ENCODE measurements around the gene FHAD1.
"Not testable (repeated sequence)": the region's sequence is repeated elsewhere in the genome, so short reads cannot be mapped to it uniquely, and the experiment has no call there.

FHAD1 gene

DNA sequence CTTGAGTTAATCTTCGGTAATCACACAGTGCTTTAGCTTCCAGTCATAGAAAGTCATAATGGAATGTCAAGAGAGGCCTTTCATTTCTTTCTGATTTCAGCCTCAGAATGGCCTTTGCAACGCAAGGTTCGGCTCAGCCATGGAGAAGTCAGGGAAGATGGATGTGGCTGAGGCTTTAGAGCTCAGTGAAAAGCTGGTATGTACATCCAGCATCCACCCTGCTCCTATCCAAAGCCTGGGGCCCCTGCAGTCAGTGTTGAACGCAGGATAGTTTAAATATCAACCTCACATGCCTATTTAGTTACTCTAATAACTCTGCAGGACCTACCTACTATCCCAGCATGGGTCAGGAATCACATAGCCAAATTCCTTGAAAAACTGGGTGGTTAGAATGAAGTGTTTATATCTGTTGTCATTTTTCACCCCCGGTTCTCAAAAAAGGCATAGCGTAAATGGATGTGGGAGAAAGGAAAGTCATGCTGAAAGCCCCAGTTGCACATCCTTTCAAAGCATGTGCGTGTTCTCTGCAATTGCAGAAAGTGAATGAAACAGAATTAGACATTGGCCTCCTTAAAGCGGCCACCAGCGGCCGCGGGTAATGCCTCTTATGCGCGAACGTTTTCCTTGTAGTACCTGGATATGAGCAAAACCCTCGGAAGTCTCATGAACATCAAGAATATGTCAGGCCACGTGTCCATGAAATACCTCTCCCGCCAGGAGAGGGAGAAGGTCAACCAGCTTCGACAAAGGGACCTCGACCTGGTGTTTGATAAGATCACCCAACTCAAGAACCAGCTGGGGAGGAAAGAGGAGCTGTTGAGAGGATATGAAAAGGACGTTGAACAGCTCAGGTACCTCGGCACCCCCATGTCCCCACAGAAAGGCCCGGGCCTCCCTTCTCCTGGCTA, 133.8 kb downstream of the FHAD1 start:
- no peak for DNase-seq

DNA sequence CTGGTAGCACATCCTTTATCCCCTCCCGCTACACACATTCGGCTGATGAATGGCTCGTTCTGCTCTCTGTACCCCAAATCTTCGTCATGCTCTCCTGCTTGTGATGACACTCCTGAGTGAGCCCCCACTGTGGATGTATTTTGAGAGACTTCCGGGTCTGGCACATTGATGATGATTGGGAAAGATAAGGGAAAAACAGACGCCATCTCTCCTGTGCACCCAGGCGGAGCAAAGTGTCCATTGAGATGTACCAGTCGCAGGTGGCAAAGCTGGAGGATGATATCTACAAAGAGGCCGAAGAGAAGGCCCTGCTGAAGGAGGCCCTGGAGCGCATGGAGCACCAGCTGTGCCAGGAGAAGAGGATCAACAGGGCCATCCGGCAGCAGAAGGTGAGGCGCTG, 134.8 kb downstream of the FHAD1 start:
- DNase-seq = no peak

DNA sequence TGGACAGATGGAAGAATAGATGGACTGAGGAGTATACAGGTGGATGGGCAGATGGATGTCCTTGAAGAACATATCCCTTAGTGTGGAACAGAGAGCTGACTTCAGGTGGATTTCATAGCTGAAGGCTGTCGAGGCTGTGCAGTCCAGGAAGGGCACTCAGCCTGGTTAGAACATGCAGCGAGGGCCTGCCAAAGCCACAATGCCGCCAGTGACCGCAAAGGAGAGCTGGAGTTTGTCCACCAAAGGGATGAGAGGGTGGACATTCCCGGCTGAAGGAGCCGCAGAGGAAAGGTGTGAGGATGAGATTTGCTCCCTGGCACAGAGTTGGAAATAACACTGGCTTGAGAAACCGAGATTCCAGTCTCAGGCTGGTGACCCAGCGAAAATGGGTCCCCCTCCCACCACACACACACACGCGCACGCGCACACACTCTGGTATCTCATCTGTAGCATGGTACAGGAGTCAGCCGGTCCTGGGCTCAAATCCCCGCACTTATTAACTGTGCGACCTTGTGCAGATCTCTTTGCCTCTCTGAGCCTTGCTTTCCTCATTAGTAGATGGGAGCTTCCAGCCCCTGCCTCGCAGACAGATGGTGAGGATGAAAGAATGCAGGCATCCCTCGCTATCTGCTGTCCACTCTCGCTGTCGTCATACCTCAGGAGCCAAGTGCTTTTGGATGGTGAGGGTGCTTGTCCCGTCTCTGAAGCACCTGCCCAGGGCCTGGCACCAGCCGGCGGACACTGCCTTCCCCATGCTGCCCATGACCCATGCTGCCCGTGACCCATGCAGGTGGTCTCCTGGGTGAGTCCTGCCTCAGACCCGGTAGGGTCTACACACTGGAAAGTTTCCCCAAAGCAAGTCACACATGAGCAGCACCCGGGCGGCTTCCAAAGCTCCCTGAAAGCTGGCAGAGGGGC, 135.8 kb downstream of the FHAD1 start:
- no peak for DNase-seq

DNA sequence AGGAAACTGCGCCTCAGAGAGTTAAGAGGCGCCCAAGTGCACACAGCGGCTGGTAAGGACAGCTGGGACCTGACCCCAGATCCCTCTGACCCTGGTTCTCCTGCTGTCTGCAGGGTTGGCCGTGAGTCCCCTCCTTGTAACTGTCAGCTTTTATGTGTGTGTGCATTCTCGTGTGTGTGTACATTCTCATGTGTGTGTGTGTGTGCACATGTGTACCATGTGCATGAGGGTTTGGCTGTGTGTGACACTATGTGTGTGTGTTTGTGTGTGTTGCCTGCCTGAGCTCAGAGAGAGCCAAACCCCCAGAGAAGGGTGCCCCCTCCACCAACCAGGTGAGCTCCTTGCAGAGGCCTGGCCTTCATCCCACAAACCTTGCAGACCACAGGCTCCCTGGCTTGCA, 136.8 kb downstream of the FHAD1 start:
- DNase-seq = no peak

DNA sequence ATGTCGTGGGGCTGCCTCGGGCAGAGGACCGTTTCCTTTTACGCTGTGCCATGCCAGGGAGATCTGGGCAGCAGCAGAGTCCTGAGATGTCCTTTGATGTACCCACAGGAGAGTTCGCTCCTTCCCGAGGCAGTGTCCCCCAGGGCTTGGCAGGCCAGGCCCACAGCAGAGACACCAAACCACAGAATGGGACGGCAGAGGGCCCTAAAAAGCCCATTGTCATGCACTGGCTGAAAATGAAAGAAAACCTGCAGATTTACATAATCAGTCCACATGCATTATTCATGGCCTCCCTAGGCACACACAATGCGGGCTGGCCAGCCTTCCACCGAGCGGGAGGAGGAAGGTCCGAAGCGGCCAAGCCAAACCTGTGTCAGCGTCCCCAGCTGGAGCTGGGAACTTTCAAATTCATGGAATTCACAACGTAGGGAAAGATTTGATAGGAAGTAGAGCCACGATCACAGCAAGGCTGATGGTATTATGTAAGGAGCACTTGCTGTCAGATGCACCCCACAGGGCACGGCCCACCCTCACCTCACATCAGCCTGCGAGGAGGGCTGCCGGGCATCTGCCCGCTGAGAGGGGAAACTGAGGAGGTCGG, 137.4 kb downstream of the FHAD1 start:
- peak; percentile 56 for DNase-seq

DNA sequence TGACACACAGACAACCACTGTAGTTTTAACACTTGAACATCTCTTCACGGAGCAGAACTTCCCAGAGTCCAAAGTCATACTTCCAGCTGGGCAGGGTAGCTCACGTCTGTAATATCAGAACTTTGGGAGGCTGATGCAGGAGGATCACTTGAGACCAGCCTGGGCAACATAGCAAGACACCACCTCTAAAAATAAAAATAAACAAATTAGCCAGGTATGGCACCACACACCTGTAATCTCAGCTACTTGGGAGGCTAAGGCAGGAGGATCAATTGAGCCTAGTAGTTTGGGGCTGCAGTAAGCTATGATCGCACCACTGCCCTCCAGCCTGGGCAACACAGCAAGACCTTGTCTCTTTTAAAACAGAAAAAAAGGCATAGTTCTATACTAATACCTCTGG, 138.4 kb downstream of the FHAD1 start:
- DNase-seq = no peak

DNA sequence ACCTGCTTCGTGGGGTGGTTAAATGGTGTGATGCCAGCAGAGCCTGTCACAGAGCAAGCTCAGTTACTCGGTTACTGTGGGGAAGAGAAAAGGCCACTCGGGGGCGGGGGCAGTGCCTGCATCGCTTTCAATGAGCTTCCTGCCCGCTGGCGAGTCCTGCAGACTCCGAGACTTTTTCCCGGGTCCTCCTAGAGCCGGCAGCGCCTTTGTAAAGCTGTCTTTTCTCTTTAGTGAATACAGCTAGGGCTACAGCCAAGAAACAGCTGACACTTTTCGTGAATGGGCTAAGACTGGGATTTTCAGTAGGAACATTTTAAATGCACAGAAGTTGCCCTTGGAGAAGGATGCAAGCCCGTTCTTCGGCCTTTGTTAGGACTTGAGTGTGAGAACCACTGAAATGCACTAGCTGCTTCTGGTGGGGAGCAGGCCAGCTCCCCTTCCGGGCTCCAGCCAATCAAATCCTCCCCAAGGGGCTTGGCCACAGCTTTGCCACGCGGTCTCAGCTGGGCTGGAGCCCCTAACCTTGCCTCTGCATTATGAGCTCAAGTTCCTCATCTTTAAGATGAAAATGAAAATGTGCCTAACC, 139.2 kb downstream of the FHAD1 start:
- DNase-seq = peak; percentile 36

DNA sequence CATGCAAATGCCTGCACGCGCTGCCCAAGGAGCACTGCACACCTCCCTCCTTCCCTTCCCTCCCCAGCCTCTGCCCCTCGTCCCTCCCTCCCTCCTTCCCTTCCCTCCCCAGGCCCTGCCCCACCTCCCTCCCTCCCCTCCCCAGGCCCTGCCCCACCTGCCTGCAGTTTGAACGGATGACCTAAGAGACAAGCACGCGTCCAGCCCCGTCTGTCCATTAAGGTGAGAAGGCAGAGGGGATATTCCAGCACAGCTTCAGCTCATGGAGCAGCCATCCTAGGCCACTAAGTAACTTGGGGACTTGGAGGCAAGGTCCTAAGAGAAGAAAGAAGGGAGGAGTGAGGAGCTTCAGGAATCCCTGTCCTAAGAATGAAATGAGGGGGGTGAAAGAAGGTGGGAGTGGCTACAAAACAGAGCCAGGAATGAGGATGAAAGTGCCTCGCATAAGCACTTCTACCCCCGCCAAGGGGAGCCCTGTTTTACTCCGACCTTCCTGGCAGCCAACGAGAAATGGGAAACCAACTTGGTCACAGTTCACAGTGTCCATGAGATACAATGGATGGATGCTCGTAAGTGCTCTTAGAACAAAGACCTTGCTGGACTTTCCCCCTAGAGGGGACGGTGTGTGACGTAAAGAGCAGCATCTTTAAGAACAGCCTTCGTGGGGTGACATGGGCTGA, 141.3 kb downstream of the FHAD1 start:
- no peak for DNase-seq

DNA sequence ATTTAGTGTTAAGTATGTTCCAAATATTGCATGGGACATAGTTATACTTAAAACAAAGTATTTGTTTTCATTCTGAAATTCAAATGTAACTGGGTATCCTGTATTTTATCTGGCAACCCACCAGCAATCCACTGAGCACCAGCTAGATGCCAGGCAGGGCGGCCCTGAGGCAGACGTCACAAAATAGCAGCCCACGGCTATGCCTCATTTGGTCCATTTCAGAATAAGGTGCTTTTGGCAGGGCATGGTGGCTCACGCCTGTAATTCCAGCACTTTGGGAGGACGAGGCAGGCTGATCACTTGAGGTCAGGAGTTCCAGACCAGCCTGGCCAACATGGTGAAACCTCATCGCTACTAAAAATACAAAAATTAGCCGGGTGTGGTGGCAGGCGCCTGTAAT, 142.8 kb downstream of the FHAD1 start:
- DNase-seq = not testable (repeated sequence)

DNA sequence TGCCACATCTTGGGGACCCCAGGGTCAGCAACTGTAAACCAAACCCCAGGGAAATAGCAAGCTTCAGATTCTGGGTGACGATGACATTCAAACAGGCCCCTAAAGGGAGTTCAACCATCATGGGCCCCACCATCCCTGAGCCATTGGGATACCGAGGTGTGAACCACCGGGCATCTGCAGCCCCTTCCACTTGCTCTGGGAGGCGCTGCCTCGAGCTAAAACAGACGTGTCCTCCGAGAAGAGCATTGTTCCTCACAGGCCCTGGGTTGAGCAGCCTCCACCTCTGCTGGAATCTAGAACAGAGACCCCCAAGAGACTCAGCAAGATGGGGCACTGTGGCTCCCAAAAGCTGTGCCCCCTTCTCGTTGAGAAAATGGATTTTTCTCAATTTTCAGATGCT, 143.6 kb downstream of the FHAD1 start:
- no peak for DNase-seq

DNA sequence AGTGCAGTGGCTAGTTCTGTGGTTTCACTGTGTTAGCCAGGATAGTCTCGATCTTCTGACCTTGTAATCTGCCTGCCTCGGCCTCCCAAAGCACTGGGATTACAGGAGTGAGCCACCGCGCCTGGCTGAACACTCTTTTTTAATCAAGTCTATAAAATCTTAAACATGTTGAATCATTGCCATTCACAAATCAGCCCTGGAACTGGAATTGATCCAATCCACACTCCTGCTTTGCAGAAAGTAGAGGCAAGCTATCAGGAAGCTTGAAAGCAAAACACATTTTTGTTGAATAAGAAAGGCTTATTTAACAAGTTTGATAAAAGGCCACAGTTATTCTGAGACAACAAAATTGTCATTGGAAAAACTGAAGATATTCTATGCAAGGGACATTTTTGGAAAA, 144.3 kb downstream of the FHAD1 start:
- no peak for DNase-seq

DNA sequence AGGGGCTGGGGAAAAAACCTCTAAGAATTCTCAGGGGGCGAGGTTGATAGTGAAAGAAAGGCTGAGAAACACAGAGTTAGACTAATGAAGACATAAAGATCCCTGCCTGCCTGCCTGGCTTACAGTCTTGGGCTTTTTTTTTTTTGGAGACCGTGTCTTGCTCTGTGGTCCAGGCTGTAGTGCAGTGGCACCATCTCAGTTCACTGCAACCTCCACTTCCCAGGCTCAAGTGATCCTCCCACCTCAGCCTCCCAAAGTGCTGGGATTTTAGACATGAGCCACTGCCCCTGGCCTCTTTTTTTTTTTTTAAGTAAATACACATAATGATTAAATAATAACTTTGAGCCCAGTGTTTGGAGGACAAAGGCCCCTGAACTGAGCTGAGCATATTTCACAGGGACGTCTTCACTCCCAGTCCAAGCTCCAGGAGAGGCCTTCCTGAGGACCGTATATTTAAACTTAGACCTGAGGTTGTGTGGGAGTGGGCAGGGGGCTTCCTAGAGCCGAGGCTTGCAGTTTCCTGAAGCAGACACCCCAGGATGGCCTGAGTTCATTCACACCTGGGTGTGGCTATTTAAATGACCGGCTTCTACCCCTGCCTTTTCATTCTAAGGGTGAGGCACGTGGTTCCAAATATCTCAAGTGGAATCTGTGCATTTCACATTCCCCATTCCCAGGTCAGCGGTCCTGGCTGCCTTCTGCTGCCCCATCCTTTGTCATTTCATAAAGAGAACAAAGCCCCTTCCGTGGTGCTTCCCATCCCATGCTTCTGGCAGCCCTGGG, 146.6 kb downstream of the FHAD1 start:
- DNase-seq = no peak

DNA sequence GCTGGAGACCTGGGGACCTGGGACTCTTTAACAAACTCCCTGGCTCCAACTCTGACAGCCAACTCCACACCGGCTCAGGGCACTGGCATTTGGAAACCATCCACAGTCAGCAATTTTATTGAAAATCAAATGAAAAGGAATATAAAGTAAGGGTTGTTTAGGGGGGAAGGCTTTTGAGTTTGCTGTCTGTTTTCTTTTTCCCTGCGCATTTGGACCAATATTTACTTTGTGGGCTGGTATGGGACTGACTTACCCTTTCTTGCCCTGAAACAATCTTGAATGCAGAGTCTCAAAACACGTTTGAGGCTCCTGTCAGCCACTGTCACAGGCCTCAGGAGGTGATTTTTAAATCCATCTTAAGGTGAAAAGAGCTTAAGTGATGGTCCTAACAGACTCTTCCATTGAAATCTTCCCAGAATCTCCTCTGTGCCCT, 147.3 kb downstream of the FHAD1 start:
- DNase-seq = no peak

DNA sequence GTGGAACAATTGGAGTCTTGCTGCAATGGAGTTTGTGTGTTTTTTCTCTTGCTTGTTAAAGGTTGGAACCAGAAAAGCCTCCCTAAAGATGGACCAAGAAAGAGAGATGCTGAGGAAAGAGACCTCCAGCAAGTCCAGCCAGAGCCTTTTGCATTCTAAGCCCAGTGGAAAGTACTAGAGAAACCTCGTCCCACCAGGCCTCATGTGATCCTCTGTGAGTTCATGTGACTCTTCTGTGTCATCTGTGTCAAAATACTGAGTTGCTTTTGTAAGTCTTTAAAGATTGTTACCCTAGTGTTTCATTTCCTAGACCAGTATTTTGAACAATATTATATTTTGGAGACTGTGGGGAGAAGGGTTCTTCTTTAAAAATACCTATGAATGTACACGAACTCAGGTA, 150.2 kb downstream of the FHAD1 start:
- DNase-seq = no peak

DNA sequence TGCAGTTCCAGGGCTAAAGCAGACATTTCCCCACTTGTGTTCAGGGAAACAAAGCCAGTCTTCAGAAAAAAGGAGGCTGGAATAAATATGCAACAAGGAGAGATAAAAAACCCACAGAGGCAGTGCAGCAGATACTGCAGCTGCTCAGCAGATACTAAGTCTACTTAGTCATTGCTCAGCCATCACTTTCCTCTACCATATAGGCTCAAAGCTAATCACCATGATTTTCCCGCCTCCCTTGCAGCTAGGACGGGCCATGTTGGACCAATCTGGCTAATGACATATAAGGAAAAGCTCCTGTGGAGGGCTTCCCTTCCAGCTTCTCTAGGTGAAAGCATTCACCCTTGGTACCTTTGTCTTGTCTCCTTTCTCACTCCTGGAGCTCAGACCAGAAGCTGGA, 152.7 kb downstream of the FHAD1 start:
- DNase-seq = no peak

DNA sequence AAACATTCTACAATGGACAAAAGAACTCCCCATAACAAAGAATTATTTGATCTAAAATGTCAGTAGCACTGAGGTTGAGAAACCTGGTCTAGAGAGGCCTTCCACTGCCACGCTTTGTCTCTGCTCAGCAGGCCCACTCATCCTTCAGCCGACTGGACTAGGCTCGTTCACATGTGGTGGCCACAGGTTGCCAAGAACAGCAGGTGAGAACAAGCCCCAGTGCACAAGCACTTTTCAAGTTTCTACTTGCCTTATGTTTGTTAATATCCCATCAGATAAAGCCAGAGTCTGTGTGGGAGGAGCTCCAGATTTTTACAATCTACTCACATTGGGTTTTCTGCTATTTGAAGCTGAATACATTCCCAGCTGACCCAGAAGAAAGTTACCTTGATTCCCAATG, 153.6 kb downstream of the FHAD1 start:
- DNase-seq = no peak

DNA sequence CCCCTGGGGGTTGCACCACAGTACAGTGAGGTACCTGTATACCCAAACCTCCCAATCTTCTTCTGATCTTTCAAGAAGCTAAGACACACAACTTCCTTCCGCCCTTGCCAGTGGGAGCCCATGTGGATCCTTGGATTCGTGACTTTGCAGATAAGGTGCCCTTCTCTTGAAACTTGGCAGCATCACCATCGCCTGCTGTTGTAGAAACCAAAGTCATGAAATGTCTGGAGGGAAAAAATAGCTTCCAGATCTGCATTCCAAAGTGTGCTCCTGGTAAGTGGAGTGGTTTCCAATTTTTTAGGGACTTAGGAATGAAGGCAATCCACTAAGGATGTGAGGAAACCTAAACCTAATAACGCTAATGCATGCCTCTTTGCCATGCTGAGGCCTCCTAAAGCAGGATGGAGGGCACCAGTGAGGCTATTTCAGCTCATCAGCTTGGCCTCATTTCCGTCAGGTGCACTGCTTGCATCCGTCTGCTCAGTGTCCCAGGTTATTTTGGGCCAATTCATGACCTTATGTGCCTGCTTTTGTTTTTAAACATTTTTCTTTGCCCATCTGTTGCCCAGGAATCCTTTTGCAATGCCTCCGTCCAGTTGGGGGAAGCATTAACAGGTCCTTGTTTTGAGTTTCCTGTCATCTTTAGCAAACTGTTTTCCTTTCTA, 154.5 kb downstream of the FHAD1 start:
- no peak for DNase-seq

DNA sequence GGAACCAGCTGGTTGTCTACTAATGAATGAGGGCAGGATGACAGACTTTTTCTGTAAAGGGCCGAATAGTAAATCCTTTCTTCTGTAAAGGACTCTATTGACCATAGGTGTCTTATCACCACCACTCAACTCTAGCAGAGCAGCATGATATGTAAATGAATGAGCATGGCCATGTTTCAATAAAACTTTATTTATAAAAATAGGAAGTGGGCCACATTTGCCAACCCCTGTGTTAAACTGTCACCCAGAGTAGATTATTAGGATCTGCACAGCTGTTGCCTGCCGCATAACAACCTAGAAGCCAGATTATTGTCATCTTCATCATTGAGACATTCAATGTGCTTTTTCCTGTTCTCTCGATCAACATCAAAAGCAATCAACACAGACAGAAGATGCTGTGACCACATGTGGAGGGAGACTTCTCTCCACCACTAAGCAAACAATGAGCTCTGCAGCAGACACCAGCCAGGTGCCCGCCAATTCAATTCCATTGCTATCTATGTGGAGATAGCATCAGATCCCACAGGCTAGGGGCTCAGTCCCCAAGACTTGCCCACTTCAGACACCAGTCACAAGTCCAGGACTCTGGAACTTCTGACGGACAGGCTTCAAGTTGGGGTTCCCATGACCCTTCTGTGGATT, 155.9 kb downstream of the FHAD1 start:
- DNase-seq = no peak

DNA sequence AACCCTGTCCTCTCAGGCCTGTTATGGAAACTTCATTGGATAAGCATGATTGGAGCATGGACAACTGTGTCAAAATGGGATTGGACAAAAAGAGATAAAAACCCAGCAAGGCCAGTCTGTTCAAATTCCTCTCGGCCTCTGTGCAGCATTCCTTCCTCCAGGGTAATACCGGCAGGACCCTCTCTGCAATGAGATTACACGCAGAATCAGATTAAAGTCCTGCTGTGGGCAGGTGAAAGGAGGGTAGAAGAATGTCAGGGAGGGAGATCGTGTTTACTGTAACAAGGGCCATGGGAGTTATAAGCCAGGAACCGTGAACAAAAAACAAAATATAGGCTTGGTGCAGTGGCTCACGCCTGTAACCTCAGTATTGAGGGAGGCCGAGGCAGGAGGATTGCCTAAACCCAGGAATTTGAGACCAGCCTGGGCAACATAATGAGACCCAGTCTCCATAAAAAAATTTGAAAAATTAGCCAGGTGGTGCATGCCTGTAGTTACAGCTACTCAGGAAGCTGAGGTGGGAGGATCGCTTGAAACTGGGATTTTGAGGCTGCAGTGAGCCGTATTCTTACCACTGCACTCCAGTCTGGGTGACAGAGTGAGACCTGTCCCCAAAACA, 157.0 kb downstream of the FHAD1 start:
- DNase-seq = no peak

Measured in suppressor macrophage treated with lipopolysaccharide for 4 hours (primary cell).